K562 (cell line): Measurements from ENCODE around the gene UBN1. TPM values are rescaled to one million over a fixed set of nuclear protein-coding genes. Genes with fewer than 3 reads are reported as not detected.

Source experiments
- ATAC-seq: fragments of 200-7000 bp; cut with Tn5 transposase; 3 replicates; pipeline ENCODE4 v1.9.1; 2020; ENCODE audit warnings: moderate library complexity
- BruUV-seq: library from RNA; stranded (reverse); fragments of 400-500 nt; replicated peaks from 2 replicates; lab custom pipeline; 2021; lab: Mats Ljungman, UMichigan
- CTCF ChIA-PET: fragments of 300-600 bp; formaldehyde crosslinking; extraction: SDS; loops from one replicate; lab custom pipeline; 2021; ENCODE audit warnings: low intra/inter-chr PET ratio; lab: Yijun Ruan, JAX
- POLR2A ChIA-PET: fragments of 300-600, 350-650 bp; sonication (Branson Sonifier 250); formaldehyde crosslinking; extraction: SDS; loops from one replicate; lab custom pipeline; 2021; ENCODE audit warnings: antibody characterized with exemption, inconsistent platforms; lab: Yijun Ruan, JAX
- DNase-seq, 4 experiments: peaks; one replicate each; pipeline versions ENCODE4 v3.0.0 to v3.0.0-alpha.2; 2011 to 2018; ENCODE audit warnings: low spot score in 3 of 4, mixed read lengths in 3 of 4; ENCODE audit errors: extremely low read depth in 1 of 4
- FAIRE-seq: peaks from 2 replicates; lab custom pipeline; 2011; peaks lifted over from hg19 to GRCh38; lab: Jason Lieb, UNC
- H2AFZ ChIP-seq: 2 replicates; pipeline ENCODE4 v1.6.0; 2011; ENCODE audit warnings: low read depth, low read length, control low read depth, inconsistent platforms
- H3K27ac ChIP-seq: fragments of 200-600 bp; 3 replicates; pipeline ENCODE4 v1.8.0; 2011; ENCODE audit warnings: low read depth, mild to moderate bottlenecking, control low read depth, inconsistent platforms, low read length, moderate library complexity, mixed read lengths; ENCODE audit errors: extremely low read depth
- H3K27me3 ChIP-seq, 2 experiments: fragments of 300-600 bp in 1 of 2; 2 replicates in 1 of 2; 3 replicates in 1 of 2; pipeline versions ENCODE4 v1.6.0 to v1.8.0; 2011; ENCODE audit warnings: inconsistent platforms in 2 of 2, low read length in 2 of 2, mild to moderate bottlenecking in 1 of 2, mixed read lengths in 1 of 2, moderate library complexity in 1 of 2; ENCODE audit not compliant: control insufficient read depth in 2 of 2, insufficient read depth in 2 of 2
- H3K36me3 ChIP-seq: fragments of 300-600 bp; 3 replicates; pipeline ENCODE4 v1.8.0; 2011; ENCODE audit warnings: mild to moderate bottlenecking, low read length, inconsistent platforms; ENCODE audit not compliant: control insufficient read depth, insufficient read depth
- H3K4me1 ChIP-seq, 2 experiments: fragments of 200-600 bp in 1 of 2; replicated peaks in 1 of 2; 2 replicates in 1 of 2; 3 replicates in 1 of 2; pipeline versions ENCODE4 v1.5.1 to v1.8.0; 2011; ENCODE audit warnings: inconsistent platforms in 2 of 2, low read length in 2 of 2, mild to moderate bottlenecking in 1 of 2, mixed read lengths in 1 of 2, moderate library complexity in 1 of 2; ENCODE audit not compliant: control insufficient read depth in 2 of 2, insufficient read depth in 2 of 2
- H3K4me2 ChIP-seq: 2 replicates; pipeline ENCODE4 v1.6.1; 2011; ENCODE audit warnings: low read length, control low read depth, inconsistent platforms, mixed read lengths; ENCODE audit not compliant: insufficient read depth
- H3K4me3 ChIP-seq: fragments of 200-600 bp; sonication (generic), shearing (Covaris generic); 2 replicates; pipeline ENCODE4 v1.5.1; 2016; ENCODE audit warnings: control low read depth, inconsistent platforms
- H3K79me2 ChIP-seq: fragments of 200-600 bp; 3 replicates; pipeline ENCODE4 v1.8.0; 2011; ENCODE audit warnings: low read length, inconsistent platforms; ENCODE audit not compliant: control insufficient read depth, insufficient read depth
- H3K9ac ChIP-seq, 2 experiments: 2 replicates each; pipeline versions ENCODE4 v1.6.0 to v1.6.1; 2011; ENCODE audit warnings: low read depth in 2 of 2, low read length in 2 of 2, control low read depth in 1 of 2, inconsistent platforms in 1 of 2, mild to moderate bottlenecking in 1 of 2, mixed read lengths in 1 of 2; ENCODE audit not compliant: insufficient read depth in 1 of 2
- H3K9me1 ChIP-seq: one replicate; pipeline ENCODE4 v1.6.0; 2011; ENCODE audit warnings: inconsistent platforms, mild to moderate bottlenecking, low read length, moderate library complexity; ENCODE audit not compliant: control insufficient read depth, insufficient read depth
- H3K9me3 ChIP-seq: replicated peaks from 2 replicates; pipeline ENCODE4 v1.5.1; 2011; ENCODE audit warnings: low read depth, low read length, inconsistent platforms; ENCODE audit not compliant: control insufficient read depth, insufficient read depth
- H4K20me1 ChIP-seq: replicated peaks from 2 replicates; pipeline ENCODE4 v1.6.1; 2011; ENCODE audit warnings: low read length, inconsistent platforms, mixed read lengths; ENCODE audit not compliant: control insufficient read depth, insufficient read depth
- CBX5 ChIP-seq: IDR thresholded peaks from 2 replicates; pipeline ENCODE4 v1.6.1; 2014; ENCODE audit warnings: low read depth, borderline replicate concordance
- HOXB6 ChIP-seq: fragments of 250-450 bp; sonication (Bioruptor Pico); IDR thresholded peaks from 2 replicates; pipeline ENCODE4 v1.5.1; 2022; ENCODE audit warnings: mild to moderate bottlenecking, borderline replicate concordance
- MED1 ChIP-seq: sonication (generic); formaldehyde crosslinking; IDR thresholded peaks from 2 replicates; pipeline ENCODE4 v1.8.1; 2023; ENCODE audit warnings: missing genetic modification reagents, borderline replicate concordance
- POLR2G ChIP-seq: fragments of 200-400 bp; formaldehyde crosslinking; IDR thresholded peaks from 2 replicates; pipeline ENCODE4 v1.6.1; 2017; ENCODE audit warnings: low read depth, mild to moderate bottlenecking, antibody characterized with exemption, low read length, moderate library complexity
- SMAD2 ChIP-seq: fragments of 150-350 bp; IDR thresholded peaks from 2 replicates; pipeline ENCODE4 v1.6.1; 2014; ENCODE audit warnings: low read depth, mild to moderate bottlenecking, low read length
- SOX6 ChIP-seq: fragments of 450-650 bp; IDR thresholded peaks from 2 replicates; pipeline ENCODE4 v1.6.1; 2014; ENCODE audit warnings: mild to moderate bottlenecking
- SREBF2 ChIP-seq: sonication (generic); formaldehyde crosslinking; IDR thresholded peaks from 2 replicates; pipeline ENCODE4 v1.4.0; 2020; ENCODE audit warnings: mild to moderate bottlenecking, missing genetic modification reagents
- TOE1 ChIP-seq, 2 experiments: fragments of 450-650 bp in 1 of 2; sonication (generic) in 1 of 2; formaldehyde crosslinking in 1 of 2; IDR thresholded peaks; 2 replicates each; pipeline versions ENCODE4 v1.7.1 to v1.8.0; 2016 to 2022; ENCODE audit warnings: borderline replicate concordance in 2 of 2, mild to moderate bottlenecking in 2 of 2, antibody characterized with exemption in 1 of 2, inconsistent platforms in 1 of 2, low read depth in 1 of 2, missing genetic modification reagents in 1 of 2, moderate library complexity in 1 of 2
- WGBS: fragments of 100-300 bp; shearing (Covaris generic); methylation state at CpG from one replicate; pipeline ENCODE4 v1.1.6; 2016; ENCODE audit warnings: low coverage, mixed read lengths; ENCODE audit not compliant: insufficient coverage; ENCODE audit errors: missing lambda C conversion rate; 5-methylcytosine and 5-hydroxymethylcytosine counted together
- in situ Hi-C: fragments of 300-500 bp; cut with MboI; formaldehyde crosslinking; loops from 4 replicates; pipeline ENCODE4 v1.15.0; 2018; ENCODE audit warnings: inconsistent platforms, mixed read lengths
- intact Hi-C: fragments of 100-400 bp; cut with micrococcal nuclease; formaldehyde crosslinking; loops from 2 replicates; pipeline ENCODE4 v1.14.2; 2022
- polyA plus RNA-seq, 8 experiments: library from polyadenylated mRNA; depleted of rRNA in 4 of 8; stranded (reverse) in 5 of 8; unstranded in 3 of 8; fragments of >200 nt; fragmentation: Nextera tagmentation in 2 of 8; fragmentation: Illumina TruSeq in 1 of 8; extraction: Ambion mirVana in 2 of 8; extraction: Trizol in 1 of 8; gene quantifications; 2 replicates each; pipeline versions ENCODE4 v1.2.1 to v1.2.3, GENCODE V29; 2011 to 2014; ENCODE audit warnings: inconsistent platforms in 1 of 8, missing spikeins in 1 of 8
- total RNA-seq, 7 experiments: library from RNA; depleted of rRNA in 6 of 7; stranded (reverse); fragments of >200 nt in 6 of 7; fragmentation: Illumina TruSeq in 2 of 7; extraction: Trizol in 2 of 7; gene quantifications; 2 replicates each; pipeline versions ENCODE4 v1.2.1 to v1.2.3, GENCODE V29; 2011 to 2021; ENCODE audit warnings: low replicate concordance in 1 of 7
- TF ChIP-seq, protein P1 (sequence below), 2 experiments: fragments of 450-650 bp in 1 of 2; sonication (generic) in 1 of 2; formaldehyde crosslinking in 1 of 2; IDR thresholded peaks in 1 of 2; conservative IDR thresholded peaks in 1 of 2; 2 replicates each; pipeline versions ENCODE4 v1.6.1 to v1.8.1; 2016 to 2023; ENCODE audit warnings: mild to moderate bottlenecking in 2 of 2, moderate library complexity in 2 of 2, inconsistent platforms in 1 of 2, missing genetic modification reagents in 1 of 2
- TF ChIP-seq, protein P2 (sequence below): conservative IDR thresholded peaks from 2 replicates; pipeline ENCODE4 v1.6.1; 2011; ENCODE audit warnings: low read depth, mild to moderate bottlenecking, low read length; ENCODE audit not compliant: control insufficient read depth
- TF ChIP-seq, protein P3 (sequence below): sonication (generic); formaldehyde crosslinking; IDR thresholded peaks from 2 replicates; pipeline ENCODE4 v1.8.0; 2022; ENCODE audit warnings: missing genetic modification reagents, mild to moderate bottlenecking, moderate library complexity, borderline replicate concordance
- TF ChIP-seq, protein P4 (sequence below): sonication (generic); formaldehyde crosslinking; IDR thresholded peaks from 2 replicates; pipeline ENCODE4 v1.8.1; 2023; ENCODE audit warnings: mild to moderate bottlenecking, missing genetic modification reagents, moderate library complexity

Gene UBN1
- total and polyA plus RNA-seq, 9 of the 15 experiments (the other 6 are each of a cell fraction or from before 2014, with no cell fraction given) = 1.5 to 45.7 (median 20.6) TPM

DNA sequence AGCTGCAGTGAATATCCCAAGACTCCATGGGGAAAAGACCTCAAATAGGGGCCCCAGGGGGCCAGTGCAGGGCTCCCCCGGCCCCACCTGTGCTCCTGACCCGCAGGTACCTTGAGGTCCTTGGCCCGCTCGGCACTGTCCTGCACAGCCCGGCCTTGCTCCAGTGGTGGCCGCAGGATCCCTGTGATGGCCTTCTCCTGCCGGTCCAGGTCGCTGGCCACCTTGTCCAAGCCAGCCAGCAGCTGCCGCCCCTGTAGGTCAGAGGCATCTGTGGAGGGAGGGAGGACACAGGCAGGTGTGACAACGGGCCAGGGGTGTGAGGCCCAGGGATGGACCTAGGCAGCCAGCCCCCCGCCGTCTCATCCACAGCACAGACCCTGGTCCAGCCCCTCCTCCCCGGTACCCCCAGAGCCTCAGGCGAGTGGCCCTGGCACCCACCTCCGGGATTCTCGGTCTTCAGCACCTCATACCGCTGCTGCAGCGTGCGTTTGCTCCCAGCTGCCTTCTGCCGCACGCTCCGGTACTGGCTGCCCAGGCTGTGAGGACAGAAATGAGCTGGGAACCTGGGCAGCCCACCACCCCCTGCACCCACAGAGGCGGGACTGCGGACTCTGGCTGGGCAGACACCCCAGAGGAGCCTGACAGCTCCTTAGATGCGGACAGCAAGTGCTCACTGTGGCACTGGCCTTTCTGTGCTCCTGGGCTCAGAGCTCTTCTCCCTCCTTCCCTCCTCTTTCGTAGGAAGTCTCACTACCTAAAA, 46.0 kb downstream of the UBN1 start:
- Histone ChIP-seq H3K27me3 (peaks cover 6 to 25% of the 10 kb centered on the region in 2 experiments; a peak in 3 of 5 replicates), H3K4me3 (no peak overlapping the region), H3K9me1 (no peaks in the 10 kb centered on the region), H4K20me1 (peaks cover 12% of the 10 kb centered on the region), H3K79me2 (no peaks in the 10 kb centered on the region), H3K9me3 (no peaks in the 10 kb centered on the region; the same call in 1 of the 2 replicates), H3K4me1 (peaks cover 0 to 45% of the 10 kb centered on the region in 2 experiments; a peak in 2 of 5 replicates), H3K9ac (peak overlapping the region in 1 of 2 experiments; percentile 21; a peak in 2 of 4 replicates), H3K36me3 (no peaks in the 10 kb centered on the region), H3K4me2 (no peak overlapping the region), H2AFZ (no peak overlapping the region), H3K27ac (no peak overlapping the region)
- no TSS peak for BruUV-seq
- DNase-seq (no peak), FAIRE-seq (no peak), ATAC-seq (no peak)
- no peak for TF ChIP-seq SMAD2
- no peak for TF ChIP-seq MED1 (CRISPR knock-in tag)
- TF ChIP-seq HOXB6 (CRISPR knock-in tag) = no peak
- no peak for TF ChIP-seq TOE1 (IDR thresholded peaks at IDR 0.05; ENCODE audit: borderline replicate concordance)
- no peak for TF ChIP-seq TOE1 (CRISPR knock-in tag; IDR thresholded peaks at IDR 0.05; ENCODE audit: borderline replicate concordance, low read depth)
- no peak for TF ChIP-seq CBX5
- TF ChIP-seq, protein P1, sequence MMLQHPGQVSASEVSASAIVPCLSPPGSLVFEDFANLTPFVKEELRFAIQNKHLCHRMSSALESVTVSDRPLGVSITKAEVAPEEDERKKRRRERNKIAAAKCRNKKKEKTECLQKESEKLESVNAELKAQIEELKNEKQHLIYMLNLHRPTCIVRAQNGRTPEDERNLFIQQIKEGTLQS (IDR thresholded peaks at IDR 0.05) = no peak
- TF ChIP-seq, protein P1 (CRISPR knock-in tag; conservative IDR thresholded peaks at IDR 0.05) = no peak
- no peak for TF ChIP-seq SOX6
- TF ChIP-seq, protein P2, sequence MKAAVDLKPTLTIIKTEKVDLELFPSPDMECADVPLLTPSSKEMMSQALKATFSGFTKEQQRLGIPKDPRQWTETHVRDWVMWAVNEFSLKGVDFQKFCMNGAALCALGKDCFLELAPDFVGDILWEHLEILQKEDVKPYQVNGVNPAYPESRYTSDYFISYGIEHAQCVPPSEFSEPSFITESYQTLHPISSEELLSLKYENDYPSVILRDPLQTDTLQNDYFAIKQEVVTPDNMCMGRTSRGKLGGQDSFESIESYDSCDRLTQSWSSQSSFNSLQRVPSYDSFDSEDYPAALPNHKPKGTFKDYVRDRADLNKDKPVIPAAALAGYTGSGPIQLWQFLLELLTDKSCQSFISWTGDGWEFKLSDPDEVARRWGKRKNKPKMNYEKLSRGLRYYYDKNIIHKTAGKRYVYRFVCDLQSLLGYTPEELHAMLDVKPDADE = no peak
- TF ChIP-seq, protein P3, sequence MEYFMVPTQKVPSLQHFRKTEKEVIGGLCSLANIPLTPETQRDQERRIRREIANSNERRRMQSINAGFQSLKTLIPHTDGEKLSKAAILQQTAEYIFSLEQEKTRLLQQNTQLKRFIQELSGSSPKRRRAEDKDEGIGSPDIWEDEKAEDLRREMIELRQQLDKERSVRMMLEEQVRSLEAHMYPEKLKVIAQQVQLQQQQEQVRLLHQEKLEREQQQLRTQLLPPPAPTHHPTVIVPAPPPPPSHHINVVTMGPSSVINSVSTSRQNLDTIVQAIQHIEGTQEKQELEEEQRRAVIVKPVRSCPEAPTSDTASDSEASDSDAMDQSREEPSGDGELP (CRISPR knock-in tag) = 0 out of 2 replicates have a peak, but pooled peaks have one; percentile 19
- peak; percentile 47; the same call in 1 of the 2 replicates for TF ChIP-seq POLR2G
- TF ChIP-seq SREBF2 (CRISPR knock-in tag) = no peak
- TF ChIP-seq, protein P4, sequence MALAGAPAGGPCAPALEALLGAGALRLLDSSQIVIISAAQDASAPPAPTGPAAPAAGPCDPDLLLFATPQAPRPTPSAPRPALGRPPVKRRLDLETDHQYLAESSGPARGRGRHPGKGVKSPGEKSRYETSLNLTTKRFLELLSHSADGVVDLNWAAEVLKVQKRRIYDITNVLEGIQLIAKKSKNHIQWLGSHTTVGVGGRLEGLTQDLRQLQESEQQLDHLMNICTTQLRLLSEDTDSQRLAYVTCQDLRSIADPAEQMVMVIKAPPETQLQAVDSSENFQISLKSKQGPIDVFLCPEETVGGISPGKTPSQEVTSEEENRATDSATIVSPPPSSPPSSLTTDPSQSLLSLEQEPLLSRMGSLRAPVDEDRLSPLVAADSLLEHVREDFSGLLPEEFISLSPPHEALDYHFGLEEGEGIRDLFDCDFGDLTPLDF (CRISPR knock-in tag) = no peak
- ChIA-PET POLR2A (interaction anchor here (0.7 to 1.8 kb wide), 5 partner anchors 11 to 191 kb away, joined by 3 to 5 read pairs (median 3); no protein-coding TSS in a partner anchor), CTCF (no interaction called here)
- 48% methylated on average over 20 of the region's 26 CpGs for WGBS
- in situ Hi-C loops (no loop called here), intact Hi-C loops (no loop called here)
